Amniotic stem cell (primary cell): Measurements from ENCODE around the gene ACBD5.

Source experiments
- DNase-seq: peaks from one replicate; lab custom pipeline; 2025; lab: John Stamatoyannopoulos, UW

Gene ACBD5

DNA sequence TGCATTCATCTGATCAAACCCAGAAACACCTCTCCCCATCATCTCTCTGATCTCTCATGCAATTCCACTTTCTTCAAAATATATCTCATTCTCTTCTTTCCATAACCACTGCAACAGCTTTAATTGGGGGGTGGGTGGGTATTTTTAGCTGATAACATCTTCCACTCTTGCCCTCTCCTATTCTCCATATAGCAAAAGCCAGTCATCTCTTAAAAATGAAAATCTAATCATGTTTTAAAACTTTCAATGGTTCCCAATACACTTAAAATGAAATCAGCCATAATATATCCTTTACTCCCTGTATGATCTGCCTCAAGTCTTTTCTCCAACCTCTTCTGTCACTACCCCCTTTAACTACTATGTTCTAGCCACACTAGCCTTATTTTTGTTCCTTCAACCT, 87.9 kb downstream of the ACBD5 start:
- no peak for DNase-seq

DNA sequence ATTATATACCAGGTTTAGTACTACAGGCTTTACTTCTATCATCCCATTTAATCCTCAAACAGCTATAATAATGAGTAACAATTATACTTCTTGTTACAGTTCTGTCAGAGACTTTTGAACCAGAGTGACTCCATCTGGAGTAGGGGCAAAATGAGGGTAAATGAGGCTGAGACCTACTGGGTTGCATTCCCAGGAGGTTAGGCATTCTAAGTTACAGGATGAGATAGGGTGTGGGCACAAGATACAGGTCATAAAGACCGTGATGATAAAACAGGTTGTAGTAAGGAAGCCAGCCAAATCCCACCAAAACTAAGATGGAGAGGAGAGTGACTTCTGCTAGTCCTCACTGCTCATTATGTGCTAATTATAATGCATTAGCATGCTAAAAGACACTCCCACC, 90.3 kb downstream of the ACBD5 start:
- DNase-seq = no peak

DNA sequence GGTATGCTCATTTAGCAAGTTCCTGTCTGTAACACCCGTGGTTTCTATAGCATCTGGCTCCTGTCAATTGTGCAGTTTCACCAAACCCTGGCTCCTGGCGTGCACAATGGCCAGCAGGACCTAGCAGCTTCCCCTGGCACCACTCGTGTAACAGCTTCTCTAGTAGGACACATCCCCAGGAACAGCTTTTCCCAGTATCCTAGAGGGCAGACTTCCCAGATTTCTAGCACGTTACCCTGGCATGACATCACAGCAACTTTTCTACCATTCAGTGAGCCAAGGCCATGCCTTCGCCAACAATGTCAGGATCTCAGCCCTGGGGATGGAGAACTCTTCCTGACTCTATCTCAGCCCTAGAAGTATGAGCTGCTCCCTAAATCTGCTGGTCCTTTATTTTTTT, 92.9 kb downstream of the ACBD5 start:
- DNase-seq = no peak

DNA sequence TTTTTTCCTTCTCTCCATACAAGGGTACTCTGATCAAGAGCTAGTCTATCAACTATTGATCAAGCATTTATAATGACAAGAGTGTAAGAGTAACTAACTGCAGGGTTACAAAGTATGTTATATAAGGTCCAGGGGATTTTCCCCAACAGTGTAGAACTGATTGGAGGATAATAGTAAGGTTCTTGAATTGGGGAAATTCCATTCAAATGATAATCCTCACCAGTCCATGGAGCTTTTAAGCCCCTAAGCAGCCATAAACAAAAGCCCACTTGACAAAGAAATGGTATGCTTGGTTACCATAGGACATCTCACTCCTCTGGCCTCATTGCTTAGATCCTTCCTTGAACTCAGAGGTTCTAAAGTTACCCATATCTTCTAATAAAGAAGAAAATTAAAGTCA, 94.7 kb downstream of the ACBD5 start:
- DNase-seq = no peak
